ENCODE data around the gene SETD7. TPM values are rescaled to one million over a fixed set of nuclear protein-coding genes. Genes with fewer than 3 reads are reported as not detected.
A peak's percentile ranks its signal among the peaks of the same experiment; 100 is the strongest.

Gene SETD7
- total and polyA plus RNA-seq, 8 donors = 9.7 to 96.9 (median 31.5) TPM

GRCh38 chr4:139563515-139563914 lies 7.5 kb upstream of the SETD7 start:
- Histone ChIP-seq H3K4me3 (no peak overlapping the region), H3K4me1 (peaks cover 1 to 27% (median 16%) of the 10 kb centered on the region in 4 donors), H3K36me3 (no peaks in the 10 kb centered on the region), H3K27ac (no peak overlapping the region), H3K9me3 (no peaks in the 10 kb centered on the region), H3K27me3 (no peaks in the 10 kb centered on the region)
- TF ChIP-seq POLR2A (IDR thresholded peaks at IDR 0.05) (no peak), EP300 (IDR thresholded peaks at IDR 0.05) (no peak), POLR2AphosphoS5 (IDR thresholded peaks at IDR 0.05) (no peak), CTCF (IDR thresholded peaks at IDR 0.05) (no peak)
- no peak for DNase-seq
- intact Hi-C loops (cut with DNase I; ENCODE audit: low total_unique reads) = no loop called here
- 87 to 99% (median 92%) methylated on average over 2 of the region's 2 CpGs for WGBS, 5 donors

GRCh38 chr4:139562839-139563238 lies 6.8 kb upstream of the SETD7 start:
- Histone ChIP-seq H3K27me3 (no peaks in the 10 kb centered on the region), H3K36me3 (no peaks in the 10 kb centered on the region), H3K9me3 (no peaks in the 10 kb centered on the region), H3K4me1 (peaks cover 8 to 34% (median 23%) of the 10 kb centered on the region in 4 donors), H3K4me3 (no peak overlapping the region), H3K27ac (no peak overlapping the region)
- WGBS, 5 donors = 88 to 96% (median 94%) methylated on average over 3 of the region's 3 CpGs
- no peak for TF ChIP-seq POLR2AphosphoS5 (IDR thresholded peaks at IDR 0.05)
- TF ChIP-seq POLR2A (IDR thresholded peaks at IDR 0.05) = no peak
- TF ChIP-seq EP300 (IDR thresholded peaks at IDR 0.05) = no peak
- TF ChIP-seq CTCF (IDR thresholded peaks at IDR 0.05) = no peak
- intact Hi-C loops (cut with DNase I; ENCODE audit: low total_unique reads) = no loop called here
- no peak for DNase-seq

- Histone ChIP-seq H3K36me3 (no peaks in the 10 kb centered on the region), H3K27me3 (no peaks in the 10 kb centered on the region), H3K4me1 (peaks cover 15 to 40% (median 29%) of the 10 kb centered on the region in 4 donors), H3K9me3 (no peaks in the 10 kb centered on the region), H3K4me3 (no peak overlapping the region), H3K27ac (no peak overlapping the region)
- DNase-seq = no peak
- intact Hi-C loops (cut with DNase I; ENCODE audit: low total_unique reads) = no loop called here
- 89 to 93% (median 90%) methylated on average over 3 of the region's 3 CpGs for WGBS, 5 donors
- TF ChIP-seq EP300 (IDR thresholded peaks at IDR 0.05) = no peak
- TF ChIP-seq POLR2A (IDR thresholded peaks at IDR 0.05) = no peak
- TF ChIP-seq POLR2AphosphoS5 (IDR thresholded peaks at IDR 0.05) = no peak
- TF ChIP-seq CTCF (IDR thresholded peaks at IDR 0.05) = no peak
These were observed 6.2 kb upstream of the SETD7 start for GRCh38 chr4:139562067-139562684.

GRCh38 chr4:139560406-139561104 lies 4.5 kb upstream of the SETD7 start:
- peak in 1 of 2 donors; percentile 48 for DNase-seq
- intact Hi-C loops (cut with DNase I; ENCODE audit: low total_unique reads) = no loop called here
- TF ChIP-seq CTCF (IDR thresholded peaks at IDR 0.05) = no peak
- no peak for TF ChIP-seq POLR2A (IDR thresholded peaks at IDR 0.05)
- no peak for TF ChIP-seq POLR2AphosphoS5 (IDR thresholded peaks at IDR 0.05)
- no peak for TF ChIP-seq EP300 (IDR thresholded peaks at IDR 0.05)
- H3K4me1 ChIP-seq = peaks cover 15 to 41% (median 29%) of the 10 kb centered on the region in 4 donors
- WGBS, 5 donors = 50 to 72% (median 61%) methylated on average over 6 of the region's 6 CpGs
- no peaks in the 10 kb centered on the region for H3K36me3 ChIP-seq
- no peak overlapping the region for H3K4me3 ChIP-seq
- no peaks in the 10 kb centered on the region for H3K27me3 ChIP-seq
- no peaks in the 10 kb centered on the region for H3K9me3 ChIP-seq
- H3K27ac ChIP-seq = peak overlapping the region in 3 of 5 donors; percentile 24 to 74 (median 24)

Data from stomach (tissue), 9 donors.